Panc1 (cell line): Measurements from ENCODE around the gene MPO. TPM values are rescaled to one million over a fixed set of nuclear protein-coding genes. Genes with fewer than 3 reads are reported as not detected.

Experiments used
- ATAC-seq: fragments of 200-7000 bp; cut with Tn5 transposase; 2 replicates; pipeline ENCODE4 v1.9.1; 2020; ENCODE audit warnings: mild to moderate bottlenecking, moderate library complexity
- BruUV-seq: library from RNA; stranded (reverse); fragments of 400-500 nt; replicated peaks from 2 replicates; lab custom pipeline; 2021; lab: Mats Ljungman, UMichigan
- CTCF ChIA-PET: fragments of 300-600 bp; sonication (Branson Sonifier 250); formaldehyde crosslinking; loops from one replicate; lab custom pipeline; 2022; ENCODE audit warnings: antibody characterized with exemption; lab: Charles Lee
- POLR2A ChIA-PET: fragments of 300-600 bp; sonication (Branson Sonifier 250); formaldehyde crosslinking; loops from one replicate; lab custom pipeline; 2022; ENCODE audit warnings: antibody characterized with exemption; lab: Charles Lee
- DNase-seq: peaks from one replicate; pipeline ENCODE4 v3.0.0-alpha.2; 2010; ENCODE audit warnings: low read depth, low spot score
- H3K27ac ChIP-seq: 2 replicates; pipeline ENCODE4 v1.5.1; 2011; ENCODE audit warnings: mild to moderate bottlenecking, low read length, inconsistent platforms
- H3K27me3 ChIP-seq: fragments of 200-500 bp; sonication (Bioruptor generic); 2 replicates; pipeline ENCODE4 v1.6.0; 2014; ENCODE audit warnings: low read length, inconsistent platforms; ENCODE audit not compliant: control insufficient read depth, insufficient read depth
- H3K36me3 ChIP-seq: fragments of 200-500 bp; sonication (Bioruptor generic); 2 replicates; pipeline ENCODE4 v1.5.1; 2014; ENCODE audit warnings: inconsistent platforms, mild to moderate bottlenecking, low read length, moderate library complexity; ENCODE audit not compliant: control insufficient read depth, insufficient read depth
- H3K4me1 ChIP-seq: 2 replicates; pipeline ENCODE4 v1.5.1; 2011; ENCODE audit warnings: inconsistent platforms, mild to moderate bottlenecking, low read length, moderate library complexity; ENCODE audit not compliant: control insufficient read depth, insufficient read depth
- H3K4me3 ChIP-seq, 2 experiments: 2 replicates each; pipeline ENCODE4 v1.5.1; 2011 to 2012; ENCODE audit warnings: low read depth in 2 of 2, low read length in 2 of 2, mild to moderate bottlenecking in 2 of 2, inconsistent platforms in 1 of 2, moderate library complexity in 1 of 2
- H3K9me3 ChIP-seq: fragments of 200-500 bp; sonication (Bioruptor generic); 2 replicates; pipeline ENCODE4 v1.5.1; 2014; ENCODE audit warnings: low read depth, mild to moderate bottlenecking, inconsistent platforms, low read length, moderate library complexity; ENCODE audit not compliant: control insufficient read depth, insufficient read depth
- CTCF ChIP-seq: fragments of 450-650 bp; IDR thresholded peaks from 2 replicates; pipeline ENCODE4 v1.5.1; 2017; ENCODE audit warnings: mild to moderate bottlenecking
- POLR2AphosphoS5 ChIP-seq: IDR thresholded peaks from 2 replicates; pipeline ENCODE4 v1.6.1; 2012; ENCODE audit warnings: mild to moderate bottlenecking, low read depth, low read length, moderate library complexity
- SIN3A ChIP-seq: IDR thresholded peaks from 2 replicates; pipeline ENCODE4 v1.6.1; 2012; ENCODE audit warnings: low read depth, mild to moderate bottlenecking, low read length, moderate library complexity, borderline replicate concordance; ENCODE audit not compliant: insufficient read depth
- TCF7L2 ChIP-seq: IDR thresholded peaks from 2 replicates; pipeline ENCODE4 v1.6.1; 2011; ENCODE audit warnings: mild to moderate bottlenecking, low read depth, low read length, inconsistent platforms
- in situ Hi-C: cut with HindIII; loops from 2 replicates; pipeline ENCODE4 v1.10.0; 2016; ENCODE audit warnings: low sequenced_read_pairs, low pct_unique_long_range_greater_than_20kb
- intact Hi-C: fragments of 100-400 bp; cut with micrococcal nuclease; formaldehyde crosslinking; loops from one replicate; pipeline ENCODE4 v1.10.0; 2022; ENCODE audit not compliant: unreplicated experiment
- total RNA-seq: library from RNA; stranded (reverse); gene quantifications from one replicate; pipeline ENCODE4 v1.2.1, GENCODE V29; 2021; ENCODE audit not compliant: unreplicated experiment
- TF ChIP-seq, protein P1 (sequence below), 2 experiments: IDR thresholded peaks; 2 replicates each; pipeline ENCODE4 v1.6.1; 2011 to 2012; ENCODE audit warnings: low read depth in 2 of 2, control low read depth in 1 of 2, low read length in 1 of 2, mild to moderate bottlenecking in 1 of 2, moderate library complexity in 1 of 2; ENCODE audit not compliant: insufficient read depth in 1 of 2

MPO gene
- total RNA-seq, 1 experiment from 2014 or later, result not detected

DNA sequence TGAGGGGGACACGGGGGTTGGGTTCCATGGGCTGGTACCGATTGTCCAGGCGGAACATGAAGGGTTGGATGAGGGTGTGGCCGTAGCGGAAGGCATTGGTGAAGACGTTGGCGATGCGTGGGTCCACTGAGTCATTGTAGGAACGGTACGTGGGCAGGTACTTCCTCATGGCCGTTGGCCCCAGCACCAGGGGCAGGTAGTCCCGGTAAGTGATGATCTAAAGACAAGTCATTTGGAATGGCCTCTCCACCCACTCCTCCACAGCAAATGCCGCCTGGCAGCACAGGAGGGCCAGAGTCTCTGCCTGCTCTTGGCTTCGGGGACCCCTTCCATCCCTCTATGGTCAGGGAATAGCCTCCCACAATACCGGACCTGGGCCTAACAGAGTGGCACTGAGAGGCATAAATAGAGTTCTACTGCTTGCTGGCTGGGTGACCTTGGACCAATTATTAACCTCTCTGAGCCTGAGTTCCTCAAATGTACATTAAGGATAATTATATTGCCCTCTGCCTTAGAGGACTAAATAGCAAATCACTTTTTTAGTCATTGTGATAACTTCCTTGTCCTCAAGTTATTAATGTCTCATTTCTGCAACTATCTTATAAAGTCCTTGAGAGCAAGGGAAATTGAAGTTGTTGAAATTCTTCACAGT, 7.2 kb downstream of the MPO start:
- ChIA-PET POLR2A (no interaction called here), CTCF (no interaction called here)
- TF ChIP-seq POLR2AphosphoS5 (no peak), TCF7L2 (no peak), SIN3A (no peak), CTCF (no peak)
- TF ChIP-seq, protein P1, sequence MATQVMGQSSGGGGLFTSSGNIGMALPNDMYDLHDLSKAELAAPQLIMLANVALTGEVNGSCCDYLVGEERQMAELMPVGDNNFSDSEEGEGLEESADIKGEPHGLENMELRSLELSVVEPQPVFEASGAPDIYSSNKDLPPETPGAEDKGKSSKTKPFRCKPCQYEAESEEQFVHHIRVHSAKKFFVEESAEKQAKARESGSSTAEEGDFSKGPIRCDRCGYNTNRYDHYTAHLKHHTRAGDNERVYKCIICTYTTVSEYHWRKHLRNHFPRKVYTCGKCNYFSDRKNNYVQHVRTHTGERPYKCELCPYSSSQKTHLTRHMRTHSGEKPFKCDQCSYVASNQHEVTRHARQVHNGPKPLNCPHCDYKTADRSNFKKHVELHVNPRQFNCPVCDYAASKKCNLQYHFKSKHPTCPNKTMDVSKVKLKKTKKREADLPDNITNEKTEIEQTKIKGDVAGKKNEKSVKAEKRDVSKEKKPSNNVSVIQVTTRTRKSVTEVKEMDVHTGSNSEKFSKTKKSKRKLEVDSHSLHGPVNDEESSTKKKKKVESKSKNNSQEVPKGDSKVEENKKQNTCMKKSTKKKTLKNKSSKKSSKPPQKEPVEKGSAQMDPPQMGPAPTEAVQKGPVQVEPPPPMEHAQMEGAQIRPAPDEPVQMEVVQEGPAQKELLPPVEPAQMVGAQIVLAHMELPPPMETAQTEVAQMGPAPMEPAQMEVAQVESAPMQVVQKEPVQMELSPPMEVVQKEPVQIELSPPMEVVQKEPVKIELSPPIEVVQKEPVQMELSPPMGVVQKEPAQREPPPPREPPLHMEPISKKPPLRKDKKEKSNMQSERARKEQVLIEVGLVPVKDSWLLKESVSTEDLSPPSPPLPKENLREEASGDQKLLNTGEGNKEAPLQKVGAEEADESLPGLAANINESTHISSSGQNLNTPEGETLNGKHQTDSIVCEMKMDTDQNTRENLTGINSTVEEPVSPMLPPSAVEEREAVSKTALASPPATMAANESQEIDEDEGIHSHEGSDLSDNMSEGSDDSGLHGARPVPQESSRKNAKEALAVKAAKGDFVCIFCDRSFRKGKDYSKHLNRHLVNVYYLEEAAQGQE (IDR thresholded peaks at IDR 0.05; ENCODE audit: insufficient read depth in 1 of 2, low read depth in 2 of 2, low read length in 1 of 2), result no peak
- Histone ChIP-seq H3K9me3 (no peaks in the 10 kb centered on the region), H3K27ac (no peak overlapping the region), H3K27me3 (no peaks in the 10 kb centered on the region), H3K4me3 (no peak overlapping the region), H3K4me1 (no peaks in the 10 kb centered on the region), H3K36me3 (no peaks in the 10 kb centered on the region)
- in situ Hi-C loops, result no loop called here
- intact Hi-C loops, result no loop called here
- ATAC-seq, result no peak
- DNase-seq, result no peak
- BruUV-seq, result no TSS peak

DNA sequence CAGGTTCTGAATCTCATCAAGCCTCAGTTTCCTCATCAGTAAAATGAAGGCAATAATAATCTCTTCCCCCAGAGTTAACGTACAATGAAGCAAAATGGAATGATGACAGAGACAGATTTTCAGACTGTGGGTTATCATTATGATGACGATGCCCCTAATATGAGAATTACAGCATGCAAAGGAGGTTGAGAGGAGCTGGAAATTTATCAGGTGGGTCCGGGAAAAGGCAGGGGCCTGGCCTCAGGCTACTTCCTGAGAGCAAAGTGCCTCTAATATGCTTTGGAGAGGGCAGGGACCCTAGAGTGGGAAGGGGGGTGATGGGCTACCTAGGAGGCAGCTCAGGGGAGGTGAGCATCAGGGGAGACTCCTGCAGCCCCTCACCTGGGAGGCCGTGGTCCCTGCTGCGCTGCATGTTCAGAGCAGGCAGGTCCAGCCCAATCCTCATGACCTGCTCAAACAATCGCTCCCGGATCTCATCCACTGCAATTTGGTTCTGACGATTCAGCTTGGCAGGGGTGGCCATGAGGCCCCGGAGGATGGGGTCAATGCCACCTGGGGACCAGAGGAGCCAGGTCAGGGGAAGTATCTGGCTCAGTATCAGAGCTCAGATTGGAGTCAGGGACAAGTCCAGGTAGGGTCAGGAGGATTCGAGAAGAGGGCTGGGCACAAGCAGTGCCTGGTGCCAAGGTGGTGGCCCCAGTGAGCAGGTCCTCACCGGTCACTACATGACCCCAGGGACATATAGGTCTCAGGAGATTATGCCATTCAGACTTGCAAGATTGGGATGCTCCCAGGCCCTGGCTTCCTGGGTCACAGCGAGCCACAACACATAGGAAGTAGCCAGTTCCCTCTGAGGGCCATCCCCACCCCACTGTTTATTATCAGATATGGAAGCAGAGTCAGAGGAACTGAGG, 8.1 kb downstream of the MPO start:
- no peaks in the 10 kb centered on the region for H3K36me3 ChIP-seq
- ChIA-PET CTCF (no interaction called here), POLR2A (no interaction called here)
- no peaks in the 10 kb centered on the region for H3K9me3 ChIP-seq
- DNase-seq, result no peak
- no peak for ATAC-seq
- H3K27me3 ChIP-seq, result no peaks in the 10 kb centered on the region
- BruUV-seq, result no TSS peak
- H3K4me3 ChIP-seq, result no peak overlapping the region
- H3K4me1 ChIP-seq, result no peaks in the 10 kb centered on the region
- no peak overlapping the region for H3K27ac ChIP-seq
- TF ChIP-seq TCF7L2, result no peak
- TF ChIP-seq, protein P1 (IDR thresholded peaks at IDR 0.05; ENCODE audit: insufficient read depth in 1 of 2, low read depth in 2 of 2, low read length in 1 of 2), result no peak
- TF ChIP-seq SIN3A, result no peak
- no peak for TF ChIP-seq CTCF
- no peak for TF ChIP-seq POLR2AphosphoS5
- intact Hi-C loops (no loop called here), in situ Hi-C loops (no loop called here)
